Central memory CD8-positive, alpha-beta T cell (primary cell): ENCODE data around the gene XAB2.

Experiments used
- ATAC-seq: fragments of 150-1000 bp; cut with Tn5 transposase; replicated peaks from 2 replicates; pipeline ENCODE4 v1.10.0; 2022; ENCODE audit warnings: mild to moderate bottlenecking, moderate FRiP score, moderate number of reproducible peaks; ENCODE audit not compliant: poor library complexity, severe bottlenecking; ENCODE audit errors: extremely low read depth
- DNase-seq, 2 donors: peaks; one replicate each; pipeline ENCODE4 v3.0.0; 2021; ENCODE audit warnings: low spot score in 2 of 2
- H3K27ac Mint-ChIP-seq: one replicate; pipeline ENCODE4 v1.8.0; 2022; ENCODE audit warnings: low read depth, mild to moderate bottlenecking, moderate library complexity, mixed read lengths
- H3K27me3 Mint-ChIP-seq: one replicate; pipeline ENCODE4 v1.8.0; 2022; ENCODE audit warnings: mixed read lengths
- H3K36me3 Mint-ChIP-seq: one replicate; pipeline ENCODE4 v1.8.0; 2022; ENCODE audit warnings: mild to moderate bottlenecking, moderate library complexity, mixed read lengths; ENCODE audit not compliant: insufficient read depth
- H3K4me1 Mint-ChIP-seq: one replicate; pipeline ENCODE4 v1.8.0; 2022; ENCODE audit warnings: mixed read lengths
- H3K4me3 Mint-ChIP-seq: one replicate; pipeline ENCODE4 v1.8.0; 2022; ENCODE audit warnings: mild to moderate bottlenecking, moderate library complexity, mixed read lengths
- H3K9me3 Mint-ChIP-seq: one replicate; pipeline ENCODE4 v1.8.0; 2022; ENCODE audit warnings: mixed read lengths

The XAB2 gene

GRCh38 chr19:7662657-7663056 is 33.3 kb upstream of the XAB2 start:
- Mint-ChIP-seq H3K27ac (no peak overlapping the region), H3K9me3 (no peaks in the 10 kb centered on the region), H3K4me1 (no peaks in the 10 kb centered on the region), H3K36me3 (peaks cover 3% of the 10 kb centered on the region), H3K4me3 (no peak overlapping the region), H3K27me3 (peaks cover 22% of the 10 kb centered on the region)
- no peak for DNase-seq
- no peak for ATAC-seq

- H3K27ac Mint-ChIP-seq: no peak overlapping the region
- ATAC-seq: no peak
These were observed 32.6 kb upstream of the XAB2 start for GRCh38 chr19:7661744-7662538.

GRCh38 chr19:7658219-7658686 is 28.9 kb upstream of the XAB2 start:
- no peaks in the 10 kb centered on the region for H3K9me3 Mint-ChIP-seq
- peaks cover 4% of the 10 kb centered on the region for H3K4me1 Mint-ChIP-seq
- H3K27me3 Mint-ChIP-seq: no peaks in the 10 kb centered on the region
- DNase-seq: no peak
- peak overlapping the region; percentile 46 for H3K4me3 Mint-ChIP-seq
- no peak overlapping the region for H3K27ac Mint-ChIP-seq
- peaks cover 5% of the 10 kb centered on the region for H3K36me3 Mint-ChIP-seq
- ATAC-seq: peak; percentile 68

More at GRCh38 chr19:7661744-7662538, 32.6 kb upstream of the XAB2 start:
- Mint-ChIP-seq H3K9me3 (no peaks in the 10 kb centered on the region), H3K36me3 (peaks cover 3% of the 10 kb centered on the region), H3K4me3 (no peak overlapping the region), H3K27me3 (peaks cover 17% of the 10 kb centered on the region), H3K4me1 (peaks cover 4% of the 10 kb centered on the region)
- DNase-seq: no peak

GRCh38 chr19:7657131-7657751 is 27.9 kb upstream of the XAB2 start:
- no peak overlapping the region for H3K4me3 Mint-ChIP-seq
- ATAC-seq (peak; percentile 52), DNase-seq (no peak)
- H3K36me3 Mint-ChIP-seq: peaks cover 5% of the 10 kb centered on the region
- H3K4me1 Mint-ChIP-seq: peaks cover 14% of the 10 kb centered on the region
- H3K27ac Mint-ChIP-seq: no peak overlapping the region
- H3K9me3 Mint-ChIP-seq: no peaks in the 10 kb centered on the region
- H3K27me3 Mint-ChIP-seq: no peaks in the 10 kb centered on the region

GRCh38 chr19:7655581-7655980 is 26.2 kb upstream of the XAB2 start:
- DNase-seq: no peak
- peak overlapping the region; percentile 24 for H3K27ac Mint-ChIP-seq
- no peaks in the 10 kb centered on the region for H3K27me3 Mint-ChIP-seq
- H3K9me3 Mint-ChIP-seq: no peaks in the 10 kb centered on the region
- H3K4me3 Mint-ChIP-seq: no peak overlapping the region
- peaks cover 18% of the 10 kb centered on the region for H3K4me1 Mint-ChIP-seq
- no peak for ATAC-seq
- H3K36me3 Mint-ChIP-seq: peaks cover 7% of the 10 kb centered on the region

GRCh38 chr19:7654401-7654800 is 25.1 kb upstream of the XAB2 start:
- no peak overlapping the region for H3K27ac Mint-ChIP-seq
- H3K36me3 Mint-ChIP-seq: peaks cover 9% of the 10 kb centered on the region
- H3K4me3 Mint-ChIP-seq: no peak overlapping the region
- H3K4me1 Mint-ChIP-seq: peaks cover 18% of the 10 kb centered on the region
- no peak for DNase-seq
- H3K9me3 Mint-ChIP-seq: no peaks in the 10 kb centered on the region
- no peaks in the 10 kb centered on the region for H3K27me3 Mint-ChIP-seq
- ATAC-seq: no peak

GRCh38 chr19:7652061-7652641 is 22.8 kb upstream of the XAB2 start:
- H3K27ac Mint-ChIP-seq: peak overlapping the region; percentile 93
- ATAC-seq (peak; percentile 98), DNase-seq (peak; percentile 83 to 92)
- peaks cover 9% of the 10 kb centered on the region for H3K36me3 Mint-ChIP-seq
- H3K4me3 Mint-ChIP-seq: peak overlapping the region; percentile 76
- peaks cover 15% of the 10 kb centered on the region for H3K4me1 Mint-ChIP-seq
- no peaks in the 10 kb centered on the region for H3K9me3 Mint-ChIP-seq
- H3K27me3 Mint-ChIP-seq: no peaks in the 10 kb centered on the region

- peaks cover 14% of the 10 kb centered on the region for H3K4me1 Mint-ChIP-seq
- H3K36me3 Mint-ChIP-seq: peaks cover 12% of the 10 kb centered on the region
- ATAC-seq (no peak), DNase-seq (no peak)
- H3K9me3 Mint-ChIP-seq: no peaks in the 10 kb centered on the region
- no peak overlapping the region for H3K27ac Mint-ChIP-seq
- no peaks in the 10 kb centered on the region for H3K27me3 Mint-ChIP-seq
- H3K4me3 Mint-ChIP-seq: no peak overlapping the region
These were observed 20.8 kb upstream of the XAB2 start for GRCh38 chr19:7650148-7650547.

- no peak overlapping the region for H3K27ac Mint-ChIP-seq
- no peak for ATAC-seq
- no peaks in the 10 kb centered on the region for H3K9me3 Mint-ChIP-seq
These were observed 19.1 kb upstream of the XAB2 start for GRCh38 chr19:7648265-7649014.

GRCh38 chr19:7647156-7647555 is 17.8 kb upstream of the XAB2 start:
- Mint-ChIP-seq H3K27ac (no peak overlapping the region), H3K27me3 (no peaks in the 10 kb centered on the region), H3K9me3 (no peaks in the 10 kb centered on the region), H3K36me3 (peaks cover 18% of the 10 kb centered on the region), H3K4me3 (no peak overlapping the region), H3K4me1 (peaks cover 3% of the 10 kb centered on the region)
- no peak for DNase-seq
- no peak for ATAC-seq

More at GRCh38 chr19:7648265-7649014, 19.1 kb upstream of the XAB2 start:
- Mint-ChIP-seq H3K27me3 (no peaks in the 10 kb centered on the region), H3K4me3 (no peak overlapping the region), H3K4me1 (peaks cover 14% of the 10 kb centered on the region), H3K36me3 (peaks cover 18% of the 10 kb centered on the region)
- no peak for DNase-seq

- H3K4me3 Mint-ChIP-seq: no peak overlapping the region
- no peaks in the 10 kb centered on the region for H3K27me3 Mint-ChIP-seq
- peaks cover 19% of the 10 kb centered on the region for H3K36me3 Mint-ChIP-seq
- no peaks in the 10 kb centered on the region for H3K9me3 Mint-ChIP-seq
- ATAC-seq: no peak
- H3K27ac Mint-ChIP-seq: peak overlapping the region; percentile 56
- no peak for DNase-seq
- H3K4me1 Mint-ChIP-seq: no peaks in the 10 kb centered on the region
These were observed 17.0 kb upstream of the XAB2 start for GRCh38 chr19:7646426-7646700.

- Mint-ChIP-seq H3K27ac (peak overlapping the region; percentile 56), H3K4me3 (no peak overlapping the region), H3K36me3 (peaks cover 21% of the 10 kb centered on the region), H3K4me1 (no peaks in the 10 kb centered on the region), H3K9me3 (no peaks in the 10 kb centered on the region), H3K27me3 (no peaks in the 10 kb centered on the region)
- no peak for DNase-seq
- no peak for ATAC-seq
These were observed 16.5 kb upstream of the XAB2 start for GRCh38 chr19:7645656-7646425.
